K562 (cell line): ENCODE results near the gene ALS2. TPM values are rescaled to one million over a fixed set of nuclear protein-coding genes. Genes with fewer than 3 reads are reported as not detected.

Source experiments
- ATAC-seq: fragments of 200-7000 bp; cut with Tn5 transposase; 3 replicates; pipeline ENCODE4 v1.9.1; 2020; ENCODE audit warnings: moderate library complexity
- BruUV-seq: library from RNA; stranded (reverse); fragments of 400-500 nt; replicated peaks from 2 replicates; lab custom pipeline; 2021; lab: Mats Ljungman, UMichigan
- CTCF ChIA-PET: fragments of 300-600 bp; formaldehyde crosslinking; extraction: SDS; loops from one replicate; lab custom pipeline; 2021; ENCODE audit warnings: low intra/inter-chr PET ratio; lab: Yijun Ruan, JAX
- POLR2A ChIA-PET: fragments of 300-600, 350-650 bp; sonication (Branson Sonifier 250); formaldehyde crosslinking; extraction: SDS; loops from one replicate; lab custom pipeline; 2021; ENCODE audit warnings: antibody characterized with exemption, inconsistent platforms; lab: Yijun Ruan, JAX
- DNase-seq, 4 experiments: peaks; one replicate each; pipeline versions ENCODE4 v3.0.0 to v3.0.0-alpha.2; 2011 to 2018; ENCODE audit warnings: low spot score in 3 of 4, mixed read lengths in 3 of 4; ENCODE audit errors: extremely low read depth in 1 of 4
- FAIRE-seq: peaks from 2 replicates; lab custom pipeline; 2011; peaks lifted over from hg19 to GRCh38; lab: Jason Lieb, UNC
- H2AFZ ChIP-seq: 2 replicates; pipeline ENCODE4 v1.6.0; 2011; ENCODE audit warnings: low read depth, low read length, control low read depth, inconsistent platforms
- H3K27ac ChIP-seq: fragments of 200-600 bp; 3 replicates; pipeline ENCODE4 v1.8.0; 2011; ENCODE audit warnings: low read depth, mild to moderate bottlenecking, control low read depth, inconsistent platforms, low read length, moderate library complexity, mixed read lengths; ENCODE audit errors: extremely low read depth
- H3K27me3 ChIP-seq, 2 experiments: fragments of 300-600 bp in 1 of 2; 2 replicates in 1 of 2; 3 replicates in 1 of 2; pipeline versions ENCODE4 v1.6.0 to v1.8.0; 2011; ENCODE audit warnings: inconsistent platforms in 2 of 2, low read length in 2 of 2, mild to moderate bottlenecking in 1 of 2, mixed read lengths in 1 of 2, moderate library complexity in 1 of 2; ENCODE audit not compliant: control insufficient read depth in 2 of 2, insufficient read depth in 2 of 2
- H3K36me3 ChIP-seq: fragments of 300-600 bp; 3 replicates; pipeline ENCODE4 v1.8.0; 2011; ENCODE audit warnings: mild to moderate bottlenecking, low read length, inconsistent platforms; ENCODE audit not compliant: control insufficient read depth, insufficient read depth
- H3K4me1 ChIP-seq, 2 experiments: fragments of 200-600 bp in 1 of 2; replicated peaks in 1 of 2; 2 replicates in 1 of 2; 3 replicates in 1 of 2; pipeline versions ENCODE4 v1.5.1 to v1.8.0; 2011; ENCODE audit warnings: inconsistent platforms in 2 of 2, low read length in 2 of 2, mild to moderate bottlenecking in 1 of 2, mixed read lengths in 1 of 2, moderate library complexity in 1 of 2; ENCODE audit not compliant: control insufficient read depth in 2 of 2, insufficient read depth in 2 of 2
- H3K4me2 ChIP-seq: 2 replicates; pipeline ENCODE4 v1.6.1; 2011; ENCODE audit warnings: low read length, control low read depth, inconsistent platforms, mixed read lengths; ENCODE audit not compliant: insufficient read depth
- H3K4me3 ChIP-seq: fragments of 200-600 bp; sonication (generic), shearing (Covaris generic); 2 replicates; pipeline ENCODE4 v1.5.1; 2016; ENCODE audit warnings: control low read depth, inconsistent platforms
- H3K79me2 ChIP-seq: fragments of 200-600 bp; 3 replicates; pipeline ENCODE4 v1.8.0; 2011; ENCODE audit warnings: low read length, inconsistent platforms; ENCODE audit not compliant: control insufficient read depth, insufficient read depth
- H3K9ac ChIP-seq, 2 experiments: 2 replicates each; pipeline versions ENCODE4 v1.6.0 to v1.6.1; 2011; ENCODE audit warnings: low read depth in 2 of 2, low read length in 2 of 2, control low read depth in 1 of 2, inconsistent platforms in 1 of 2, mild to moderate bottlenecking in 1 of 2, mixed read lengths in 1 of 2; ENCODE audit not compliant: insufficient read depth in 1 of 2
- H3K9me1 ChIP-seq: one replicate; pipeline ENCODE4 v1.6.0; 2011; ENCODE audit warnings: inconsistent platforms, mild to moderate bottlenecking, low read length, moderate library complexity; ENCODE audit not compliant: control insufficient read depth, insufficient read depth
- H3K9me3 ChIP-seq: replicated peaks from 2 replicates; pipeline ENCODE4 v1.5.1; 2011; ENCODE audit warnings: low read depth, low read length, inconsistent platforms; ENCODE audit not compliant: control insufficient read depth, insufficient read depth
- H4K20me1 ChIP-seq: replicated peaks from 2 replicates; pipeline ENCODE4 v1.6.1; 2011; ENCODE audit warnings: low read length, inconsistent platforms, mixed read lengths; ENCODE audit not compliant: control insufficient read depth, insufficient read depth
- CHD2 ChIP-seq: IDR thresholded peaks from 2 replicates; pipeline ENCODE4 v1.6.1; 2011; ENCODE audit warnings: low read depth, low read length
- USF2 ChIP-seq: sonication (generic); formaldehyde crosslinking; IDR thresholded peaks from 2 replicates; pipeline ENCODE4 v1.5.0; 2020; ENCODE audit warnings: missing genetic modification reagents
- ZKSCAN8 ChIP-seq: fragments of 200-800 bp; sonication (Bioruptor generic); IDR thresholded peaks from 2 replicates; pipeline ENCODE4 v1.6.1; 2016; ENCODE audit warnings: missing genetic modification characterization, missing compliant biosample characterization
- ZNF133 ChIP-seq: fragments of 250-450 bp; sonication (Bioruptor Pico); IDR thresholded peaks from 2 replicates; pipeline ENCODE4 v1.4.0; 2020; ENCODE audit warnings: mild to moderate bottlenecking
- WGBS: fragments of 100-300 bp; shearing (Covaris generic); methylation state at CpG from one replicate; pipeline ENCODE4 v1.1.6; 2016; ENCODE audit warnings: low coverage, mixed read lengths; ENCODE audit not compliant: insufficient coverage; ENCODE audit errors: missing lambda C conversion rate; 5-methylcytosine and 5-hydroxymethylcytosine counted together
- in situ Hi-C: fragments of 300-500 bp; cut with MboI; formaldehyde crosslinking; loops from 4 replicates; pipeline ENCODE4 v1.15.0; 2018; ENCODE audit warnings: inconsistent platforms, mixed read lengths
- intact Hi-C: fragments of 100-400 bp; cut with micrococcal nuclease; formaldehyde crosslinking; loops from 2 replicates; pipeline ENCODE4 v1.14.2; 2022
- polyA plus RNA-seq, 8 experiments: library from polyadenylated mRNA; depleted of rRNA in 4 of 8; stranded (reverse) in 5 of 8; unstranded in 3 of 8; fragments of >200 nt; fragmentation: Nextera tagmentation in 2 of 8; fragmentation: Illumina TruSeq in 1 of 8; extraction: Ambion mirVana in 2 of 8; extraction: Trizol in 1 of 8; gene quantifications; 2 replicates each; pipeline versions ENCODE4 v1.2.1 to v1.2.3, GENCODE V29; 2011 to 2014; ENCODE audit warnings: inconsistent platforms in 1 of 8, missing spikeins in 1 of 8
- total RNA-seq, 7 experiments: library from RNA; depleted of rRNA in 6 of 7; stranded (reverse); fragments of >200 nt in 6 of 7; fragmentation: Illumina TruSeq in 2 of 7; extraction: Trizol in 2 of 7; gene quantifications; 2 replicates each; pipeline versions ENCODE4 v1.2.1 to v1.2.3, GENCODE V29; 2011 to 2021; ENCODE audit warnings: low replicate concordance in 1 of 7

ALS2 gene
- total and polyA plus RNA-seq, 9 of the 15 experiments (the other 6 are each of a cell fraction or from before 2014, with no cell fraction given): 5.2 to 17.7 (median 11.6) TPM

- Histone ChIP-seq H4K20me1 (no peaks in the 10 kb centered on the region), H3K27ac (no peak overlapping the region), H2AFZ (no peak overlapping the region), H3K4me3 (no peak overlapping the region), H3K36me3 (no peaks in the 10 kb centered on the region), H3K4me2 (no peak overlapping the region), H3K27me3 (peaks cover 0 to 15% of the 10 kb centered on the region in 2 experiments; a peak in 1 of 5 replicates), H3K79me2 (no peaks in the 10 kb centered on the region), H3K9me3 (no peaks in the 10 kb centered on the region), H3K9ac (no peak overlapping the region), H3K4me1 (no peaks in the 10 kb centered on the region), H3K9me1 (no peaks in the 10 kb centered on the region)
- BruUV-seq: no TSS peak
- intact Hi-C loops: no loop called here
- DNase-seq: no peak
- no peak for FAIRE-seq
- WGBS: 3% methylated on average over 5 of the region's 5 CpGs
- TF ChIP-seq USF2 (CRISPR knock-in tag) (peak; percentile 39; the same call in 1 of the 2 replicates), CHD2 (no peak)
- no peak for ATAC-seq
- ChIA-PET CTCF (no interaction called here), POLR2A (interaction anchor here (0.7 kb wide), 1 partner anchor 369 kb away, joined by 3 read pairs; no protein-coding TSS in a partner anchor)
- in situ Hi-C loops: no loop called here
Measured at GRCh38 chr2:201821080-201821479, 40.3 kb upstream of the ALS2 start.

GRCh38 chr2:201820383-201821007 is 39.8 kb upstream of the ALS2 start:
- no peaks in the 10 kb centered on the region for H3K9me1 ChIP-seq
- DNase-seq (no peak), ATAC-seq (no peak), FAIRE-seq (no peak)
- H3K79me2 ChIP-seq: no peaks in the 10 kb centered on the region
- no TSS peak for BruUV-seq
- in situ Hi-C loops (no loop called here), intact Hi-C loops (no loop called here)
- no peak overlapping the region for H3K4me2 ChIP-seq
- H3K4me1 ChIP-seq: no peaks in the 10 kb centered on the region
- H3K36me3 ChIP-seq: no peaks in the 10 kb centered on the region
- ChIA-PET POLR2A (interaction anchor here (0.5 to 0.7 kb wide), 2 partner anchors 14 to 369 kb away, joined by 3 read pairs; partner anchors contain the start of gene CDK15), CTCF (no interaction called here)
- H3K4me3 ChIP-seq: no peak overlapping the region
- no peak overlapping the region for H3K27ac ChIP-seq
- TF ChIP-seq ZNF133 (CRISPR knock-in tag): no peak
- no peak for TF ChIP-seq ZKSCAN8 (CRISPR knock-in tag)
- WGBS: 7% methylated on average over 4 of the region's 4 CpGs
- no peaks in the 10 kb centered on the region for H3K9me3 ChIP-seq
- H3K9ac ChIP-seq: no peak overlapping the region
- peaks cover 0 to 15% of the 10 kb centered on the region in 2 experiments; a peak in 1 of 5 replicates for H3K27me3 ChIP-seq
- H4K20me1 ChIP-seq: no peaks in the 10 kb centered on the region
- H2AFZ ChIP-seq: no peak overlapping the region
